ENCODE results near the gene GOLGA6A.
"Not testable (repeated sequence)": the region's sequence is repeated elsewhere in the genome, so short reads cannot be mapped to it uniquely, and the experiment has no call there.

GOLGA6A gene

GRCh38 chr15:74108111-74108510, 25.8 kb upstream of the GOLGA6A start:
- DNase-seq (ENCODE audit: low spot score): no peak

GRCh38 chr15:74099963-74100733, 17.8 kb upstream of the GOLGA6A start:
- peak; percentile 75 for DNase-seq (ENCODE audit: low spot score)

- not testable (repeated sequence) for DNase-seq (ENCODE audit: low spot score)
Measured at GRCh38 chr15:74096753-74097474, 14.6 kb upstream of the GOLGA6A start.

- not testable (repeated sequence) for DNase-seq (ENCODE audit: low spot score)
Measured at GRCh38 chr15:74095610-74096009, 13.3 kb upstream of the GOLGA6A start.

- not testable (repeated sequence) for DNase-seq (ENCODE audit: low spot score)
Measured at GRCh38 chr15:74094567-74094966, 12.2 kb upstream of the GOLGA6A start.

- not testable (repeated sequence) for DNase-seq (ENCODE audit: low spot score)
Measured at GRCh38 chr15:74075781-74076180, 6.6 kb downstream of the GOLGA6A start.

- DNase-seq (ENCODE audit: low spot score): not testable (repeated sequence)
Measured at GRCh38 chr15:74072614-74073337, 9.6 kb downstream of the GOLGA6A start.

- not testable (repeated sequence) for DNase-seq (ENCODE audit: low spot score)
Measured at GRCh38 chr15:74072132-74072531, 10.2 kb downstream of the GOLGA6A start.

GRCh38 chr15:74071645-74072044, 10.7 kb downstream of the GOLGA6A start:
- not testable (repeated sequence) for DNase-seq (ENCODE audit: low spot score)

GRCh38 chr15:74065684-74066411, 16.5 kb downstream of the GOLGA6A start:
- not testable (repeated sequence) for DNase-seq (ENCODE audit: low spot score)

- not testable (repeated sequence) for DNase-seq (ENCODE audit: low spot score)
Measured at GRCh38 chr15:74064822-74065221, 17.5 kb downstream of the GOLGA6A start.

- DNase-seq (ENCODE audit: low spot score): not testable (repeated sequence)
Measured at GRCh38 chr15:74064183-74064582, 18.2 kb downstream of the GOLGA6A start.

GRCh38 chr15:74063425-74064146, 18.8 kb downstream of the GOLGA6A start:
- not testable (repeated sequence) for DNase-seq (ENCODE audit: low spot score)

- no peak for DNase-seq (ENCODE audit: low spot score)
Measured at GRCh38 chr15:74062671-74063070, 19.7 kb downstream of the GOLGA6A start.

GRCh38 chr15:74062236-74062635, 20.1 kb downstream of the GOLGA6A start:
- no peak for DNase-seq (ENCODE audit: low spot score)

GRCh38 chr15:74060251-74060650, 22.1 kb downstream of the GOLGA6A start:
- no peak for DNase-seq (ENCODE audit: low spot score)

- DNase-seq (ENCODE audit: low spot score): not testable (repeated sequence)
Measured at GRCh38 chr15:74059050-74059833, 23.1 kb downstream of the GOLGA6A start.

- not testable (repeated sequence) for DNase-seq (ENCODE audit: low spot score)
Measured at GRCh38 chr15:74056330-74056729, 26.0 kb downstream of the GOLGA6A start.

GRCh38 chr15:74055804-74056203, 26.5 kb downstream of the GOLGA6A start:
- no peak for DNase-seq (ENCODE audit: low spot score)

- peak; percentile 44 for DNase-seq (ENCODE audit: low spot score)
Measured at GRCh38 chr15:74053941-74054529, 28.3 kb downstream of the GOLGA6A start.
